Activated T-helper 9 cell treated with anti-CD3 and anti-CD28 coated beads, Interleukin-2, amount 50 U/mL, for 16 hours (primary cell): ENCODE measurements around the gene RIPK4.

ENCODE experiments used
- DNase-seq: peaks from one replicate; pipeline ENCODE4 v3.0.0-alpha.2; 2020; ENCODE audit warnings: low read depth

Gene RIPK4

DNA sequence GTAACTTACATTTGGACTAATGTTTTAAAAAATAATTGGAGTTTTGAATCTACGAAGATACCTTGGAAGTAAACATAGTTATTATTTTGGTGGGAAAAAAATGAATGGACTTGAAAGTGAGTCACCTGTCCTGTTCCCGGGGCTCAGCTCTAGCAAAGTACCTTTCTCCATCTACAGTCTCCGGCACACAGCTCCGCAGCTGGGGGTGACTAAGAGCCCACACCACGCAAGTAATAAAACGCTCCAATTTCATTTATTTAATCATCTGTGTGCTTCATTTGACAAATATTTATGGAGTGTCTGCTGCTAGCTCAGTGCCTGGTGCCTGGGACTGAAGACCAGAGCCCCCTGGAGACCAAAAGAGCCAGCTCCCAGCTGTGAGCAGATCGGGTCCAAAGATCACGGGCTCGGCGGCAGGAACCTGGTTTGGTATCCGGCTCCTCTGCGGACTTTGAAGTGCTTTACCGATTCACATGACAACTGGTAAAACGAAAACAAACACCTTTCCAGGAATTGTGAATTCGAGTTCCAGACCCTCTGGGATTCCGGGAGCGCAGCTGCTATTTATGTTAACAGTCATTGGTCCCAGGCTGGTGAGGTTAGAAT is 1.7 kb upstream of the RIPK4 start:
- DNase-seq = no peak

DNA sequence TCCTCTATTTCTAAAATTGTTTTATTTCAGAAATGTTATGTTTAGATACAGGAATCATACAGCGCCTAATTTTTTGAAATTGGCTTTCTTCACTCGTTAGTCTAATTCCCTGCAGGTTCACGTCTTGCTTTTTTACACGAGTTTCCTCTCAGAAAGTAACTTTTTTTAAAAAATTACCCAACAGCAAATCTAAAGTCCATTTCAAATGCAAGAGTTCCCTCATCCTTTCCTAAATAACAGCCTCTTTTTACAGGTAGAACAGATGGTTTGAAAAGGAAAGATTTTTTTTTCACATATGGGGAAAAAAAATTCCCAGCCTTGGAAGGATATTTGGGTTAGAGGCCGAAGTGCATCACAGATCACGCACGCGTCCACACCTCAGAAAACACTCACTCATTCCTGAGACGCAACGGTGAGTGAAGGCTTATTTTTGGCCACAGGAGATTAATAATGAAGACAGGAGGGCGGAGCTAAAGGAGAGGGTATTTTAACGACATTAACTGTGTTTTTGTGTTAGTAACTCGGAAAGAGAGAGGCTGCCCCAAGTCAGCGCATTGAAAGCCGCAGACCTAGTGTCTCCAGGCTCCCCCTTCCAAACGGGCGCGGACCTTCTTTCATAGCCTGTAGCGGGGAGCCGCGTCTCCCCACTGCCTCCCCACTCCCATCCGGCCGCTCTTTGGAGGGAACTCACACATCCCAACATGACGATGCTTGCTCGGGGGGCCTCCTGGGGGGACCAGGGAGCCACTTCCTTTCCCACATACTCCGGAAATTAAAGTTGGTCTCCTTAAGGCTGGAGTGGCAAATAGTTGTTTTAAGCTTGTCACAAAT is 969 bp upstream of the RIPK4 start:
- no peak for DNase-seq

DNA sequence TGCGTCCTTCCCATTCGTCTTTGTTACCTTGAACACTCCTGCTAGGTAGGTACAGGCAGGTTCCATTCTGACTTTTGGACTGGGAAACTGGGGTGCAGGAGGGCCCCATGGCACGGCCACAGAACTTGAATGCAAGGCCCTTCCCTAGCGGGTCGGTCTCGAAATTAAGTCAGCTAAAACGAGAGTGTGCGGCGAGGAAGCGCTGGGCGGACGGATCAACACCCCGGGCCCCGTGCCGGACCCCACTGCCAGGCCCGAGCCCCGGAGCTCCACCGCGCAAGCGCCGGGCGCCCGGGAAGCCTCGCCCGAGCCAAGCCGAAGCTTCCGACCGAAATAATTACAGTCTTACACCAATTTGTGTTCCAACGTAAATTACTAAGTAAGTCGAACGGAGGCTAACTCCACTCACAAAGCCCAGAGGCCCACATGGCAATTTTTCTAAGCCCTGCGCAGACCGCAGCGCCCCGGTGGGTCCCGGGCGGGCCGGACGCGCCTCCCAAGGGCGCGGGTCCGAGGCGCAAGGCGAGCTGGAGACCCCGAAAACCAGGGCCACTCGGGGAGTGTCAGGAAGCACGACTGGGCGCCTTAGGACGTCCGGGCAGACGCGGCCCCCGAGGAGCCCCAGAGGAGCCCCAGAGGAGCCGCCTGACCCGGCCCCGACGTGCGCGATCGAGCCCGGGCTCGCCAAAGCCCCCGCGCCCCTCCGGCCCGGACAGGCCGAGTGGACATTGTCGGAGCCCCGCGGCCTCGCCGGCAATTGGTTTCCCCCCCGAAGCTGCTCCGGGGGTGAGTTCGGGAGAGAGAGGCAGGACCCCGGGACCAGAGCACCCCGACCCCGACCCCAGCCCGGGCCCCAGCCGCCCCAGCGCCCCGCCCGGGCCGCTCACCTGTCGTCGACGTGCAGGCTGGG is 624 bp downstream of the RIPK4 start:
- no peak for DNase-seq

DNA sequence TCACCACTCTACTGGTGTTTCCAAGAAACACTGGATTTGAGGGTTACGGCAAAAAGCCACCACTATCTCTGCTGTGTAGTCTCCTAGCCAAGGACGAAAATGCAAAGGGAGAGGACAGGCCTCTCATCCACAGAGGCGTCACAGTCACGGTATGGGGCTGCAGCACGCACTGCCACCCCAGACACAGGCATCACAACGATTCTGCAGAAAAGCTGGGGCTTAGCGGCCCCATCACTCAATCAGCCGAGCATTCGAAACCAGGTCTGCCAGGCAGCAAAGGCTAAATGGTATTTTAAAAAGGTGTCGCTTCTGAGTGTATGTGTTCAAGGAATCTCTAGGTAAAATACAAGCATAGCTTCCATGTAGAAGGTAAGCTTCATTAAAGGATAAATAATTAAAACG is 1.4 kb downstream of the RIPK4 start:
- no peak for DNase-seq

DNA sequence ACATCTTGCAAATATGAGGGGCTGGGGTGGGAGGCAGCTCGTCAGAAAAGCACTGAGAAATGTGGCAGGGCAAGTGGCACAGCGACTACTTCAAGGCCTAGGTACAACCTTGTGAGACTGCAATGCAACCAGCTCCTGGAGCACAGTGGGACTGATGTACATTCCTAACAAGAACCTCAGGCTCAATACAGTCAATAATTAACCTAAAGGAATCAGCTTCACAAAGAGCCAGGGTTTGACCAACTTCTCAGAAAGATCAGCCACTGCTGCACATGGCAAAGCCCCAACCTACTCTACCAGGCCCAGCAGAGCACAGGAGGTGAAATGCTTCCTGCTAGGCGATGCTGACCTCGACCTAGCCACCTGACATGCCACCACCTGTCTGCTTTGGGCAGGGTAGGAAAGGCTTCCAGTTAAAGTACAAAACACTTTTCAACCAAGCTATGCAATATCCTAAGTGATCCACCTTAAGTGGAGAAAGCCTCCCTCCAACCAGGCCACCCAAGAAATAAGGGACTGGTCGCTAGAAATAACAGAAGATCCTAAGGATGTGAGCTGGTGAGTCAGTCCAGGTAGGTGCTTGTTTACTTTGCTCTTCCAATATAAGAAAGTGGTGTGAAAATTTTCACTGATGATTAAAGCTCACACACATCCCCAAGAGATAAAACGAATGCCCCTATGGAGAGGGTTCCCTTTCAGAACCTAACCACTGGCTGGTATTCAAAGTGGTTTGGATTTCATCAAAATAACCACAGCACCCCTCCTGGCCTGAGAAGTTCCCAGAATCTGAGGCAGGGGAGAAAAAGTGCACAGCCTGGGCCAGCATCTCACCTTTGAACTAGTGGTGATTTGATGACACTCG is 2.1 kb downstream of the RIPK4 start:
- no peak for DNase-seq

DNA sequence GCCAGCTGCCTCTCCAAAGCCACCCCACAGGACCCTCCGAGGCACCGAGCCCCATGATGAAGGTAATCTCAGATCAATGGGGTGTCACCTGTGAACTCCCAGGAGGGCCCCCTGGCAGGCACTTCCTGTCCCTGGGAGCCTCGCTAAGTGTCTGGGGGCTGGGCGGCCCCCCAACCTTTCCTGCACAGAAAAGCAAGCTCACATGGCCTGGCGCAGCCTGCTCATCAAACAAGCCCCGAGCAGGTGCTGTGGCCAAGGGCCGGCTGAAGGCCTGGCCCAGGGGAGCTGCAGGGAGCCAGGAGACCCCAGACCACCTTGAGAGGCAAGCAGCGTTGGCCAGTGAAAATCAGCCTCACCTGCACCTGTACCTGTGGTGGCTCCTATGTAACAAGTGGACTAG is 2.9 kb downstream of the RIPK4 start:
- no peak for DNase-seq

DNA sequence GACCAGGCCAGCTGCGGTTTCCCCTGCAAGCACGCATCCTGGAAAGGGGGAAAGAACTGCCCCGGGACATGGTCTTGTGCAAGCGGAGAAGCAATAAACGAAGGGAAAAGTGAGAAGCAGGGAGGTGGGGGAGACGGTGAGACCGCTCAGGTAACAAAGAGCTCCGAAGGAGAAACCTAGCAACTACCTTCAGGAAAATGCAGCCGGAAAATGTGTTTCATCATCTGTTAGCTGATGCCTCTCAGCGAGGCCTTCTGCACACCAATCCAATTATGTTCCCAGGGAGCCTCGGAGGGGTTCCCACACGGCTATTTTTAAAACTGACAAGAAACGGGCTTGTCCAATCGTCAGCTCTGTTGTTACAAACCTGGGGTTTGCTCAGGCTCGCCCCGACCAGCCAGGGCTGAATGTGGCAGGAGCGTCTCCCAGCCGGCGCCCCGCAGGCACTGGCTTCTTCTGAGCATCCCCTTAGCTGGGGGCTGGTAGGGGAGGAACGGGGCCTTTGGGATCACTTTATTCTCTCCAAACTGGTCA is 3.4 kb downstream of the RIPK4 start:
- no peak for DNase-seq

DNA sequence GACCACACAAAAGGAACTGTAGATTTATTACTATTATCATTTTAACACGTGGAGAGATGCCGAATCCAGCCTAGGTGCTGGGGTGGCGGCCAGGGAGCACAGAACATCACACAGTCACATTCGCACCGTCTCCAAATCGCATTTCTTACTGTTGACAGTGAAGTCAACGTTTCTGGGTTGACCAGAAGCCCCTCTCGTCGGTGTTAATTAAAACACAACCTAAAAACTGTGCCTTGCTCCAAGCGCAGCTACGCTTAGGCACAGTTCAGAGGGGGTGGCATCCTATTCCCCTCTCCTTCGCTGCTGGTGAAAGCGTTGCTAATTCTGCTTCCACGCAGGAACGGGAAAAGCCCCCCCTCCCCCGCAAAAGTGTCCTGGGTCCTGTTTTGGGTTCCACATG is 4.1 kb downstream of the RIPK4 start:
- DNase-seq = no peak

DNA sequence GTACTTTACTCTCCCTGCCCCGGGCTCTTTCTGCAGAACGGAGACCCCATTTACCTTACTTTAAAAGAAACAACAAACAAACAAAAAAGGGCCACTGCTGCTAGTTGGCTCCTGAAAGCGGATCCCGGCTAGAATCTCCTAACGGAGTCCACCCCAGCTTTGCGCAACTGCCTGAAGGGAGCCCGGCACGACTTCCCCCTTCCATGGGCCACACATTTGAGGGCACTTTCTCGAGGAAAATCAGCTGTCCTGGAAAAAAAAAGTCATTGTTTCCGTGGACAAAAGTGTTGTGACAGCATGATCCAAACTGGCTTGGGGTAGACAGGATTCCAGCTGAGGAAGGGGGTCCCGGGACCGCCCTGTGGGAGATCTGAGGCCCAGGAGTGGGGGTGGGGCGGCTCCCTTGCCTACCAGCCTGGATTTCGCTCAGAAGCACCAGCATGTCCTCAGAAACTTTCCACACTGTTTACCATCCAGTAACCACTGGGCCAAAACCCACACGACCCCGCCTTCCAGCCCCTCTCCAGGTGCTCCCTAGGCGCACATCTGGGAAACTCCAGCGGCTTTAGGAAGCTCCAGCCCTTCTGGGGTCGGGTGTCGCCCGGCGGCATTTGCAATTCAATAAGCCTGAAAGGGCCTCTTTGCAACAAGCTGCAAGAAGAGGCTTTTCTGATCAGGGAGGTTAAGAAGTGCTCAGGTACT is 4.8 kb downstream of the RIPK4 start:
- no peak for DNase-seq

DNA sequence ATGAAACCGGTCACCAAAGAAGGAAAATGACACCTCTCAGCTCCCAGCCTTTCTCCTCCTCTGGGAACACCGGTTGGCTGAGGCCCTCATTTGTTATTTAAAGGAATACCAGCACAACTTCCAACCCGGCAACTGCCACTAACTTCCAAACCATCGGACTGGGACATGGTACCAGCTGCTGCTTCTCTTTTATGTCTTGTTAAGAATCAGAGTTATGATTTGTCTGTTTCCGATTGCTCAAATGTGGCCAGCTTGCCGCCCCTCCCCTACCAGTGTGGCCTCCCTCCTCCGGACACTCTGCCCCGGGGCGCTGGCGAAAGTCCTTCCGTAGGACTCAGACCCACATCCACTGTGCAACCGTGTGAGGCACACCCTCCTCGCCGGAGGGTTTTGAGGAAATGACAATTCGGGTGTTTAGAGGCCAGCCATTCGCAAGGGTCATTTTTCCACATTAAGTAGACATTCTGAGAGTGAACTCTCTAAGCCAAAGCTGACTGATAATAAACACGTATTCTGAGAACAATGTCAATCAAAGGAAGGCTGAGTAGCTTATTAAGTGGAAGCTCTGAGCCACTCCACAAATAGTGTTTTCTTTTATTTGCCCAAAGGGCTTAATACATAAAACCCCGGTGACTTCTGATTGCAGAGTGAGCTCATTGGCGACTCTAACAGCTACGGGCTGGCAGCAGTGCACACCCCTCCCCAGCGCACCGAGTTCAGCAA is 5.5 kb downstream of the RIPK4 start:
- no peak for DNase-seq

DNA sequence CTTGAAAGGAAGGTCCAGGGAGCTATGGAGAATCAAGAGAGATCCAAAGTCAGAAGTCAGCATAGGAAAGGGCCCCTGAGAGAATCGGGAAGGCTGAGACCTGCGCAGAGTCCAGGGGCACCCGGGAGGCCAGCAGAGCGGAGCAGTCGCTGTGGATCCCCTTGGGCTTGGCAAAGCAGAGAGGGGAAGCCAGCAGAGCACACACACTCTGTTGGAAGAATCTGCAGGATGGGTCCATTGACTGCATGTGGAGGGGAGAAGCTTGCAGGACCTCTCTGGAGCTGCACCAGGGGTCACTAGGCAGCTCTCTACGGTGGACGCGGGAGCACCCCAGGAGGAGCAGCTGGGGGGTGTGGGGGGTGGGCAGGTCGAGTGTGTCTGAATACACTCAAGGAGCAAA is 6.4 kb downstream of the RIPK4 start:
- DNase-seq = no peak

DNA sequence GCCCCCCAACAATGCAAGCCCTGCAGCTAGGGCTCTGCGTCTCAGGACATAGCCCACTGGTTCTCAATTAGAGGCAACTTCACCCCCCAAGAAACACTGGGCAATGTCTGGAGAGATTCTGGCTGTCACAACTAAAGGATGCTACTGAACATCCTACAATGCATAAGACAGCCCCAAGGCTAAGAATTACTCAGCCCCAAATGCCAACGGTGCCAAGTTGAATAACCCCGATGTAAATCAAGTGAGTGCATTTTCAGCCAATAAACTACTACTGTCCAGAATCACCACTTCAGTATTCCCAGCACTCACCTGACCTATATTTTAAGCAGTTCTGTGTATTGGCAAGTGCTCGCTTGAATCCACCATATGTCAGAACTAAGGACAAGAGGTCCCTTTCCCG is 6.9 kb downstream of the RIPK4 start:
- DNase-seq = no peak

DNA sequence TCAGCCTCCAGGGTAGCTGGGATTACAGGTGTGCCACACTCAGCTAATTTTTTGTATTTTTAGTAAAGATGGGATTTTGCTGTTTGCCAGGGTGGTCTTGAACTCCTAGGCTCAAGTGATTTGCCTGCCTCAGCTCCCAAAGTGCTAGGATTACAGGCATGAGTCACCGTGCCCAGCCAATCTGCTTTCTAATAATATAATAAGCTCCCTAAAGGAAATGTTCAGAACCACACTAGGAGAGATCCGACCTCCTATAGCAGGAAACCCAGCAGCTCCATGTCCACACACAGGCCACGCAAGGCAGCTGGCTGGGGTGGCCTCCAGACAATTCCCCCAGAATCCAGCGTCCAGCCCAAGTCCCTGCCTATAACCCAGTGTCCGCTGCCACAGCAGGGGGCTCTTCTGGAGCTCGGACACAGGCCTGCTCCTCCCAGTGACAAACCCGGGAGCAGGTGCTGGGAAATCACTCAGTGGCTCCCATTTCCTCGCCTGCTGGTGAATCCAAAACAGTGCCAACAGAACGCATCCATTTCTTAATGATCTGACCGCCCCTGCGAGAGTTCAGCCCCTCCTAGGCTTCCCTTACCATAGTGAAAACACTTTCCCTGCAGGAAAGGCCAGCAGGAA is 7.5 kb downstream of the RIPK4 start:
- no peak for DNase-seq

DNA sequence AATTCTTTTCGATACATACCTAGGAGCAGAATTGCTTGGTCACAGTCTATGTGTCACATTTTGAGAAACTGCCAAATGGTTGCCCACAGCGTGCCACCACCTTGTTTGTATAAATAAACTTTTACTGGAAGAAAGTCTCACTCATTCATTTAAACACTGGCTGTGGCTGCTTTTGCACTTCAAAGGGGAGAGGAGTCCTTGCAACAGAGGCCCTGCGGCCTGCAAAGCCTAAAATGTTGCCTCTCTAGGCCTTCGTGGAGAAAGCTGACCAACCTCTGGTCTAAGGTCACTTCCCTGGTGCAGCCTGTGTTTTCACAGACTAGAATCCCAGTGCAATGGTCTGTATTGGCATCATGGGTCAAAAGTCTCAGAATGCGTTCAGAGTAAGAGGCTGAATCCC is 8.3 kb downstream of the RIPK4 start:
- no peak for DNase-seq

DNA sequence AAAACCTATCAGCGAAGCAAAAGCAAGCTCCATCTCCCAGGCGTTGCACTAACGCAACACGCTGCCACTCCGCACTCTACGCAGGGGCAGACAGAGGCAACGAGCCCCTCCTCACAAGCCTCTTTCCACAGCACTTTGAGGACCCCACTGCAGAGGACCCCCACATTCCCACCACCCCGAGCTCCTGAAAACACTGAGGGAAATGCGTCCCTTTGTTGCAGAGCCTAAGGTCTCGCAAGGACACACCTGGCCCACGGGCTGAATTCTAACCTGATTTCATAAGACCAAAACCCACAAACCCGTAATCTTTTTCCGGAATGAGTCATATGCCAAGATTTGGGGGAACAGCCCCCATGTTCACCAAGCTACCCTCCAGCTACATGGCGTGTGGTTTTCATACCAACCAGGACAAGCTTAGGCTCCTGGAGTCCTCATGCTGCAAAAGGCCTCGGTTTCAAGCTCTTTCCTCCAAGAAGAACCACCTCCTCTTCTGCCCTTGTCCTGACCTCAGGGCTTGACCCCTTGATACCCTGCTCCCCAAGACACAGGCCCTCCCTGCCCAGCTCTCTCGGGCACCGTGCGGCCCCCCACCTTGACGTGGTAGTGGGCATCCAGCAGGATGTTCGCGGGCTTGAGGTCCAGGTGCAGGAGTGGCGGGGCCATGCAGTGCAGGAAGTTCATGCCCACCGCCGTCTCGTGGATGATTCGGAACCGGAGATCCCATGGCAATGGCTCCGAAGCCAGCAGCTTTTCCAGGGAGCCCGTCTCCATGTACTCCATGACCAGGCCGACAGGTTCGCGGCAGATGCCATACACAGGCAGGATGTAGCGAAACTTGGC is 10.7 kb downstream of the RIPK4 start:
- no peak for DNase-seq

DNA sequence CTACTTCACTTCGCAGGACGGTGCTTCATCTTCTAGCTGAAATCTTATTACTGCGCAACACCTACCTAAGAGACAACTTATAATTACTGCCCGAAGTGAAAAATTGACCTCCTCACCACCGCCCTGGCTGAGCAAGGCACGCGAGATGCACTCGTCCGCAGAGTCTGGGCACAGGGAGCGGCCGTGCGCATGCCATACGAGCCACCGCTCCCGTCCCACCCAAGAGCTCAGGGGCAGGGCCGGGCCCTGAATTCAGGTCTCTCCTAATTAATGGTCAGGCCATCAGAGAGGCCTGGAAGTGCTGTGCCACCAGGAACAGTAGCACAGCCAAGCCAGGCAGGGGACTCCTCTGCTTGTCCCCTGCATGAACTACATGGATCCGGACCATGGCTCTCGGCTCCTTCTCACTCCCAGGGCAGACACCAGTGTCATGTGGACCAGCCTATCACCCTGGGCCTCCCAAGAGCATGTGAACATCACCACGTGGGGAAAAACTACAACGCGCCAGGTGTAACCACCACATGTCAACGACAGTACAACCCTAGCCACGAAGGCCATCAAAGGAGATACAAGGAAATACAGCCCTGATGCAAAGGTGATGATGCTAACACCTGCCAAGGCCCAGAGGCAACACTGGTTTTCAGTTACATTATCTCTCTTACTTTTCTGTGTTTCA is 11.5 kb downstream of the RIPK4 start:
- no peak for DNase-seq

DNA sequence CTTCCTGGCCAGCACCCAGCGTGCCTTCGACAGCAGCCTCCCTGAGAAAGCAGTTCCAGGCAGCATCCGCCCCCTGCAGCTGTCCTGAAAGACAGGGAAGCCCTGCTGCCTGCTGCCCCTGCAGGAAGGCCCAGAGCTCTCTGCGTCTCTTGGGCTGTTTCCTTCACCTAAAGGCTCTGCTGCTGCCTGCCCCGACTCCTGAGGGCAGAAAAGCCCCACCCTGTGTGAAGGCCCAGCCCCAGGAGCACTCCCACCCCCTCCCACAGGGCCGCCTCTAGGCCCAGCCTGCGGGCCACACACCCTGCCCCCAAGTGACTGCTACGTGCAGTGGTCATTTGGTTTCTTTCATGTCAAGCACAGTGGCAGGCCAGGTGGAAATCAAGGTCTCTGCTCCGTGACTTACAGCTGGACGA is 12.4 kb downstream of the RIPK4 start:
- no peak for DNase-seq
